C4-2B (cell line): ENCODE results near the gene JDP2.
A peak's percentile ranks its signal among the peaks of the same experiment; 100 is the strongest.

ENCODE experiments used
- H3K27ac ChIP-seq: fragments of 450-650 bp; 2 replicates; pipeline ENCODE4 v1.5.1; 2017
- CTCF ChIP-seq: fragments of 450-650 bp; conservative IDR thresholded peaks from 2 replicates; pipeline ENCODE4 v1.5.1; 2017; ENCODE audit warnings: mild to moderate bottlenecking
- ZFX ChIP-seq: fragments of 450-650 bp; IDR thresholded peaks from 2 replicates; pipeline ENCODE4 v1.6.1; 2017

JDP2 gene

GRCh38 chr14:75450381-75451276 lies 22.8 kb downstream of the JDP2 start:
- peak overlapping the region; percentile 64 for H3K27ac ChIP-seq
- no peak for TF ChIP-seq CTCF
- TF ChIP-seq ZFX = no peak

GRCh38 chr14:75452324-75452723 lies 24.5 kb downstream of the JDP2 start:
- H3K27ac ChIP-seq = no peak overlapping the region
- TF ChIP-seq CTCF = no peak
- no peak for TF ChIP-seq ZFX

- no peak overlapping the region for H3K27ac ChIP-seq
- TF ChIP-seq CTCF (no peak), ZFX (no peak)
These were observed 25.3 kb downstream of the JDP2 start for GRCh38 chr14:75452900-75453816.

- no peak for TF ChIP-seq CTCF
- no peak for TF ChIP-seq ZFX
- H3K27ac ChIP-seq = no peak overlapping the region
These were observed 26.1 kb downstream of the JDP2 start for GRCh38 chr14:75453817-75454434.

GRCh38 chr14:75454963-75455546 lies 27.2 kb downstream of the JDP2 start:
- H3K27ac ChIP-seq = no peak overlapping the region
- TF ChIP-seq ZFX (no peak), CTCF (no peak)

GRCh38 chr14:75456069-75456996 lies 28.5 kb downstream of the JDP2 start:
- H3K27ac ChIP-seq = no peak overlapping the region
- no peak for TF ChIP-seq ZFX
- no peak for TF ChIP-seq CTCF
